ENCODE data around the gene ABHD12. TPM values are rescaled to one million over a fixed set of nuclear protein-coding genes. Genes with fewer than 3 reads are reported as not detected.
"Not testable (repeated sequence)": the region's sequence is repeated elsewhere in the genome, so short reads cannot be mapped to it uniquely, and the experiment has no call there.

ABHD12 gene
- total RNA-seq, 1 experiment from 2014 or later: 60.1 TPM

GRCh38 chr20:25339608-25340007, 51.0 kb downstream of the ABHD12 start:
- no peak overlapping the region for H3K4me2 ChIP-seq
- TF ChIP-seq, protein P1, sequence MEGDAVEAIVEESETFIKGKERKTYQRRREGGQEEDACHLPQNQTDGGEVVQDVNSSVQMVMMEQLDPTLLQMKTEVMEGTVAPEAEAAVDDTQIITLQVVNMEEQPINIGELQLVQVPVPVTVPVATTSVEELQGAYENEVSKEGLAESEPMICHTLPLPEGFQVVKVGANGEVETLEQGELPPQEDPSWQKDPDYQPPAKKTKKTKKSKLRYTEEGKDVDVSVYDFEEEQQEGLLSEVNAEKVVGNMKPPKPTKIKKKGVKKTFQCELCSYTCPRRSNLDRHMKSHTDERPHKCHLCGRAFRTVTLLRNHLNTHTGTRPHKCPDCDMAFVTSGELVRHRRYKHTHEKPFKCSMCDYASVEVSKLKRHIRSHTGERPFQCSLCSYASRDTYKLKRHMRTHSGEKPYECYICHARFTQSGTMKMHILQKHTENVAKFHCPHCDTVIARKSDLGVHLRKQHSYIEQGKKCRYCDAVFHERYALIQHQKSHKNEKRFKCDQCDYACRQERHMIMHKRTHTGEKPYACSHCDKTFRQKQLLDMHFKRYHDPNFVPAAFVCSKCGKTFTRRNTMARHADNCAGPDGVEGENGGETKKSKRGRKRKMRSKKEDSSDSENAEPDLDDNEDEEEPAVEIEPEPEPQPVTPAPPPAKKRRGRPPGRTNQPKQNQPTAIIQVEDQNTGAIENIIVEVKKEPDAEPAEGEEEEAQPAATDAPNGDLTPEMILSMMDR (conservative IDR thresholded peaks at IDR 0.05): no peak
- ChIA-PET CTCF (interaction anchor here (0.6 kb wide), 1 partner anchor 42 kb away, joined by 3 read pairs; no protein-coding TSS in a partner anchor), POLR2A (ENCODE audit: unreplicated experiment) (no interaction called here)
- no peaks in the 10 kb centered on the region for H3K4me1 ChIP-seq (replicated peaks; ENCODE audit: insufficient read depth)
- H3F3A ChIP-seq (ENCODE audit: insufficient read depth, low read depth): peaks cover 6% of the 10 kb centered on the region; the same call in 1 of the 2 replicates
- no peaks in the 10 kb centered on the region for H3K9me2 ChIP-seq (ENCODE audit: insufficient read depth)
- no TSS peak for BruUV-seq (replicated peaks)
- H4K20me1 ChIP-seq (ENCODE audit: insufficient read depth): no peaks in the 10 kb centered on the region
- H3K27me3 ChIP-seq (ENCODE audit: insufficient read depth, low read depth): no peaks in the 10 kb centered on the region
- H3K27ac ChIP-seq: no peak overlapping the region
- H3K36me3 ChIP-seq (ENCODE audit: low read depth): no peaks in the 10 kb centered on the region
- no peak for DNase-seq
- H2AFZ ChIP-seq: no peak overlapping the region
- H3K4me3 ChIP-seq: no peak overlapping the region
- peaks cover 26% of the 10 kb centered on the region for H3K79me2 ChIP-seq (ENCODE audit: low read depth)
- no peaks in the 10 kb centered on the region for H3K9me3 ChIP-seq (ENCODE audit: insufficient read depth, low read depth)
- intact Hi-C loops (cut with micrococcal nuclease; ENCODE audit: unreplicated experiment): no loop called here

DNA sequence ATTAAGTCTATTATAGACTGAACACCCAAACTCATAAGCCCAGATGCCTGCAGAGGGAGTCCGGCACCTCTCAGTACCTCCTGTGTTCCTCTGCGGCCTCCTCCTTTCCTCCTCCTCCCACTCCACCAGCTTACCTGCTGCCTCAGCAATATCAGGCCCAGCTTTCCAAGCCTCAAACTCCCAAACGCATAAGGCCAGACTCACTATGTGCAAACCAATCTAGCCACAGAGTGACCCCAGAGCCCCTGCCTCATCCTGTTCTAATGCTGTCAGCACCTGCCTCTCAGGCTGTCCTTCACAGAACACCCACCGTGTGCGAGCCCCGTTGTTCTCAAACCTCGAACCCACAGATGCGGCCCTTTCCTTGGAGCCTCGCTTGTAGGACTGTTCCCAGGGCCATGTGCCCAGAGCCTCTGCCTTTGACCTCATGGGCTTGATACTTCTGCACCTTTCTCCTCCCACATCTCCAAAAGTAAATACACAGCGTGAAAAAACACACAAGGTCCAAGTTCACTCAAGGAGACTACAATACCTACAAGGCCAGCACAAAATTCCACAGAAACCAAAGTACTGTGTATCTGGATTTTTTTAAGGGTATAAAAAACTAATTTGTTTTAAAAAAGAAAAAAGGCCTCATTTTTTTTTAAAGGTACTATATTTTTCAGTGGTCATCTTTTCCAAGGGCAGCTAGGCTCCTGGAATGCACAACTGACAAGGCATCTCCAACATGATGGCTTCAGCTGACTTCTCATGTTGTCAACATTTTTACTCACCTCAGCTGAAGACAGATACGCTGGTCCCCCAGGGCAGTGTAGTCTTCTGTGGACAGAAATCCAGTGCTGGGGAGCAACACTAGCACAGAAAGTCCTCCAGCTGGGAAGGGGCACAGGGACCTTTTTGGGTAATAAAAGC, 52.3 kb downstream of the ABHD12 start:
- no peak for TF ChIP-seq EZH2 (IDR thresholded peaks at IDR 0.05; ENCODE audit: low read depth)
- TF ChIP-seq, protein P1 (conservative IDR thresholded peaks at IDR 0.05): no peak
- Histone ChIP-seq H3K4me3 (no peak overlapping the region), H2AFZ (no peak overlapping the region), H3K27me3 (ENCODE audit: insufficient read depth, low read depth) (no peaks in the 10 kb centered on the region), H3K9me3 (ENCODE audit: insufficient read depth, low read depth) (no peaks in the 10 kb centered on the region), H3K36me3 (ENCODE audit: low read depth) (no peaks in the 10 kb centered on the region), H4K20me1 (ENCODE audit: insufficient read depth) (no peaks in the 10 kb centered on the region), H3K79me2 (ENCODE audit: low read depth) (peaks cover 18% of the 10 kb centered on the region), H3K4me1 (replicated peaks; ENCODE audit: insufficient read depth) (no peaks in the 10 kb centered on the region), H3F3A (ENCODE audit: insufficient read depth, low read depth) (peaks cover 6% of the 10 kb centered on the region; the same call in 1 of the 2 replicates), H3K4me2 (no peak overlapping the region), H3K27ac (no peak overlapping the region), H3K9me2 (ENCODE audit: insufficient read depth) (no peaks in the 10 kb centered on the region)
- no peak for DNase-seq
- CTCF ChIA-PET: no interaction called here
- POLR2A ChIA-PET (ENCODE audit: unreplicated experiment): no interaction called here
- BruUV-seq (replicated peaks): TSS peak; percentile 21
- intact Hi-C loops (cut with micrococcal nuclease; ENCODE audit: unreplicated experiment): no loop called here

DNA sequence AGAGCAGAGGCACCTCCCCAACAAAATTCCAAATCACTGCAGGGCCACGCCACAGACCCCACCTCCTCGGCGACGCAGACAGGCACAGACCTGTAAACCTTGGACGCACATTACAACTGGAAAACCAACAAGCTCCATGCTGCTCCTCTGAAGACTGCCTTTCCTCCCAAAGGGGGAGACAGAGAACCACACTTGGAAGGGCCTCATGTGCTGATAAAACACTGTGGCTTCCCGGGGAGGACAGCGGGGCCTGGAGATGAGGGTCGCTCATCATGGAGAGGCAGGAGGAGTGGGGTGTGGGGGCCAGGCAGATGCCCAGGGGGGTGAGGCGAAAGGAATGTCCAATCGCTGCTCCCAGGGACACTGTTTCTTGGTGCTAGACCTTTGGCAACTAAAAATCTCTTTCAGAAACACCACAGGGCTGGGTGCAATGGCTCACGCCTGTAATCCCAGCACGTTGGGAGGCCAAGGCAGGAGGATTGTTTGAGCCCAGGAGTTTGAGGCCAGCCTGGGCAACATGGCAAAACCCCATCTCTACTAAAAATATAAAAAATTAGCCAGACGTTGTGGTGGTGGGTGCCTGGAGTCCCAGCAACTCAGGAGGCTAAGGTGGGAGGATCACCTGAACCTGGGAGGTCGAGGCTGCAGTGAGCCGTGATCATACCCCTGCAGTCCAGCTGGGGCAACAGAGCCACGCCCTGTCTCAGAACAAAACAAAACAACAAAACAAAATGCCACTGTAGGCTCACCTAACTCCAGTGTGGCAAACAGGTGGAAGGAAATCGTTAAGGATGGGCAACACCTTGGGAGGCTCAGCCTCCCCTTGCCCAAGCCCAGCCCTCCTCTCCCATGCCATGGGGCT, 53.8 kb downstream of the ABHD12 start:
- no peak for TF ChIP-seq EZH2 (IDR thresholded peaks at IDR 0.05; ENCODE audit: low read depth)
- TF ChIP-seq, protein P1 (conservative IDR thresholded peaks at IDR 0.05): peak; percentile 46
- BruUV-seq (replicated peaks): no TSS peak
- Histone ChIP-seq H3K9me2 (ENCODE audit: insufficient read depth) (no peaks in the 10 kb centered on the region), H3K4me3 (no peak overlapping the region), H3K4me2 (no peak overlapping the region), H3K79me2 (ENCODE audit: low read depth) (peaks cover 7% of the 10 kb centered on the region; the same call in 1 of the 2 replicates), H4K20me1 (ENCODE audit: insufficient read depth) (no peaks in the 10 kb centered on the region), H3K9me3 (ENCODE audit: insufficient read depth, low read depth) (no peaks in the 10 kb centered on the region), H2AFZ (no peak overlapping the region), H3K27ac (no peak overlapping the region), H3K36me3 (ENCODE audit: low read depth) (no peaks in the 10 kb centered on the region), H3K4me1 (replicated peaks; ENCODE audit: insufficient read depth) (no peaks in the 10 kb centered on the region), H3K27me3 (ENCODE audit: insufficient read depth, low read depth) (no peaks in the 10 kb centered on the region), H3F3A (ENCODE audit: insufficient read depth, low read depth) (peaks cover 6% of the 10 kb centered on the region; the same call in 1 of the 2 replicates)
- DNase-seq: no peak
- CTCF ChIA-PET: interaction anchor here (0.6 kb wide), 2 partner anchors 62 to 82 kb away, joined by 3 read pairs; no protein-coding TSS in a partner anchor
- intact Hi-C loops (cut with micrococcal nuclease; ENCODE audit: unreplicated experiment): loop anchor here (2.0 kb wide), 1 partner anchor 62 kb away; no protein-coding TSS in a partner anchor
- POLR2A ChIA-PET (ENCODE audit: unreplicated experiment): no interaction called here

GRCh38 chr20:25334972-25335371, 55.7 kb downstream of the ABHD12 start:
- H3K9me3 ChIP-seq (ENCODE audit: insufficient read depth, low read depth); H3K9me2 ChIP-seq (ENCODE audit: insufficient read depth); CTCF ChIA-PET; H3K79me2 ChIP-seq (ENCODE audit: low read depth); H3F3A ChIP-seq (ENCODE audit: insufficient read depth, low read depth); POLR2A ChIA-PET (ENCODE audit: unreplicated experiment); H2AFZ ChIP-seq; H3K4me1 ChIP-seq (replicated peaks; ENCODE audit: insufficient read depth); BruUV-seq (replicated peaks); intact Hi-C loops (cut with micrococcal nuclease; ENCODE audit: unreplicated experiment); DNase-seq; H3K27me3 ChIP-seq (ENCODE audit: insufficient read depth, low read depth); H3K36me3 ChIP-seq (ENCODE audit: low read depth); H4K20me1 ChIP-seq (ENCODE audit: insufficient read depth); H3K4me3 ChIP-seq; H3K4me2 ChIP-seq; H3K27ac ChIP-seq: not testable (repeated sequence)

Measured in PC-9 (cell line).